Mammary epithelial cell (primary cell): ENCODE results near the gene SMDT1.

Experiments used
- EZH2 ChIP-seq: IDR thresholded peaks from 2 replicates; pipeline ENCODE4 v1.6.1; 2012; ENCODE audit warnings: low read length, inconsistent platforms, borderline replicate concordance
- TF ChIP-seq, protein P1 (sequence below), 2 donors: IDR thresholded peaks in 1 of 2; conservative IDR thresholded peaks in 1 of 2; 2 replicates each; pipeline ENCODE4 v1.5.1; 2011 to 2012; ENCODE audit warnings: inconsistent platforms in 2 of 2, low read length in 2 of 2, mild to moderate bottlenecking in 2 of 2, control low read depth in 1 of 2, low read depth in 1 of 2; ENCODE audit not compliant: insufficient read depth in 1 of 2; ENCODE audit errors: extremely low read depth in 1 of 2

DNA sequence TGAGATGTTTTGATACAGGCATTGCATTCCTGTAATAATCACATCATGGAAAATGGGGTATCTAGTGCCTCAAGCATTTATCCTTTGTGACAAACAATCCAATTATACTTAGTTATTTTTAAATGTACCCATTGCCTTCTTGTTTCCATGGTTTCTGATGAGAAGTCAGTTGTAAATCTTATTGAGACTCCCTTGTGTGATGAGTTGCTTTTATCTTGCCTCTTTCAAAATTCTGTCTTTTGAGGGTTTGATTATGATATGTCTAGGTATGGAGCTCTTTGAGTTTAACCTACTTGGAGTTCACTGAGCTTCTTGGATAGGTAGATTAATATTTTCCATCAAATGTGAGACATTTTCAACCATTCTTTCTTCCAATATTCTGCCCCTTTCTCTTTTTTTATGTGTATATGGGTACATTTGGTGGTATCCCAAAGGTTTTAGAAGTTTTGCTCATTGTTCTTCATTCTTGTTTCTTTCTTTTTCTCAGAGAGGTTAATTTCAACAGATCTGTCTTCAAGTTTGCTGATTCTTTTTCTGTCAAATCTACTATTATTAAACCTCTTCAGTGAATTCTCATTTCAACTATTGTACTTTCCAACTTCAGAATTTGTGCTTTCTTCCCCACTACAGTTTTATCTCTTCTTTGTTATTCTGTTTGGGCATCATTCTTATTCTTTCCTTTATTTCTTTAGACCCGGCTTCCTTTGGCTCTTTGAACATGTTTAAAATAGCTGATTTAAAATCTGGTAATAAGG is 22.6 kb upstream of the SMDT1 start:
- TF ChIP-seq EZH2: no peak
- TF ChIP-seq, protein P1, sequence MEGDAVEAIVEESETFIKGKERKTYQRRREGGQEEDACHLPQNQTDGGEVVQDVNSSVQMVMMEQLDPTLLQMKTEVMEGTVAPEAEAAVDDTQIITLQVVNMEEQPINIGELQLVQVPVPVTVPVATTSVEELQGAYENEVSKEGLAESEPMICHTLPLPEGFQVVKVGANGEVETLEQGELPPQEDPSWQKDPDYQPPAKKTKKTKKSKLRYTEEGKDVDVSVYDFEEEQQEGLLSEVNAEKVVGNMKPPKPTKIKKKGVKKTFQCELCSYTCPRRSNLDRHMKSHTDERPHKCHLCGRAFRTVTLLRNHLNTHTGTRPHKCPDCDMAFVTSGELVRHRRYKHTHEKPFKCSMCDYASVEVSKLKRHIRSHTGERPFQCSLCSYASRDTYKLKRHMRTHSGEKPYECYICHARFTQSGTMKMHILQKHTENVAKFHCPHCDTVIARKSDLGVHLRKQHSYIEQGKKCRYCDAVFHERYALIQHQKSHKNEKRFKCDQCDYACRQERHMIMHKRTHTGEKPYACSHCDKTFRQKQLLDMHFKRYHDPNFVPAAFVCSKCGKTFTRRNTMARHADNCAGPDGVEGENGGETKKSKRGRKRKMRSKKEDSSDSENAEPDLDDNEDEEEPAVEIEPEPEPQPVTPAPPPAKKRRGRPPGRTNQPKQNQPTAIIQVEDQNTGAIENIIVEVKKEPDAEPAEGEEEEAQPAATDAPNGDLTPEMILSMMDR (conservative IDR thresholded peaks at IDR 0.05 in 1 of 2, IDR thresholded peaks at IDR 0.05 in 1 of 2; ENCODE audit: extremely low read depth in 1 of 2, insufficient read depth in 1 of 2, low read depth in 1 of 2, low read length in 2 of 2): no peak
